Gastrocnemius medialis (tissue), 4 donors: ENCODE results near the gene RAD50. TPM values are rescaled to one million over a fixed set of nuclear protein-coding genes. Genes with fewer than 3 reads are reported as not detected.

Experiments
- ATAC-seq, 2 donors: fragments of 150-250 bp; one replicate each; pipeline ENCODE4 v1.9.1; 2016
- DNase-seq, 2 donors: peaks; one replicate each; pipeline ENCODE4 v3.0.0-alpha.2; 2019
- H3K27ac ChIP-seq, 4 donors: fragments of 200-600 bp; sonication (generic); 1 replicate in 1 of 4; 2 replicates in 3 of 4; pipeline ENCODE4 v1.5.1; 2016 to 2018; ENCODE audit warnings: mild to moderate bottlenecking in 2 of 4, moderate library complexity in 1 of 4
- H3K27me3 ChIP-seq, 3 donors: fragments of 200-600 bp; sonication (generic) in 2 of 3; 1 replicate in 1 of 3; 2 replicates in 2 of 3; pipeline versions ENCODE4 v1.5.1 to v1.6.0; 2016 to 2019; ENCODE audit warnings: mild to moderate bottlenecking in 1 of 3, moderate library complexity in 1 of 3
- H3K36me3 ChIP-seq, 2 donors: fragments of 200-600 bp; sonication (generic) in 1 of 2; one replicate each; pipeline ENCODE4 v1.5.1; 2017 to 2018
- H3K4me1 ChIP-seq, 2 donors: fragments of 200-600 bp; sonication (generic) in 1 of 2; one replicate each; pipeline ENCODE4 v1.5.1; 2016 to 2017; ENCODE audit warnings: mild to moderate bottlenecking in 2 of 2
- H3K4me3 ChIP-seq, 4 donors: fragments of 200-600 bp; sonication (generic) in 3 of 4; 1 replicate in 1 of 4; 2 replicates in 3 of 4; pipeline ENCODE4 v1.5.1; 2016 to 2019; ENCODE audit warnings: mild to moderate bottlenecking in 2 of 4
- H3K9me3 ChIP-seq, 3 donors: fragments of 200-600 bp; sonication (generic) in 2 of 3; 1 replicate in 1 of 3; 2 replicates in 2 of 3; pipeline ENCODE4 v1.5.1; 2016 to 2019
- CTCF ChIP-seq, 5 experiments: fragments of 450-650 bp in 3 of 5; fragments of 200-600 bp in 2 of 5; sonication (generic) in 2 of 5; IDR thresholded peaks in 4 of 5; conservative IDR thresholded peaks in 1 of 5; 1 replicate in 4 of 5; 2 replicates in 1 of 5; pipeline ENCODE4 v1.5.1; 2016 to 2019; ENCODE audit warnings: antibody characterized with exemption in 5 of 5, mild to moderate bottlenecking in 3 of 5, moderate library complexity in 3 of 5
- POLR2A ChIP-seq, 2 donors: fragments of 450-650 bp; IDR thresholded peaks; one replicate each; pipeline ENCODE4 v1.6.1; 2017; ENCODE audit warnings: antibody characterized with exemption in 2 of 2, mild to moderate bottlenecking in 2 of 2, moderate library complexity in 2 of 2
- in situ Hi-C, 4 donors: fragments of 200-750 bp; cut with MboI; loops; one replicate each; pipeline versions ENCODE4 v1.15.0 to v1.8.0; 2017; ENCODE audit warnings: low sequenced_read_pairs in 4 of 4
- intact Hi-C: fragments of 100-400 bp; cut with DNase I; formaldehyde crosslinking; loops from one replicate; pipeline ENCODE4 v1.15.1; 2023; ENCODE audit warnings: low total_unique reads
- total RNA-seq, 4 donors: library from RNA; depleted of rRNA; stranded (reverse); fragments of >200 nt; gene quantifications; one replicate each; pipeline versions ENCODE4 v1.1.0 to v1.2.3, GENCODE V29; 2016

RAD50 gene
- total RNA-seq, 4 donors from 2014 or later, result 18.9 to 29.1 (median 22.0) TPM

GRCh38 chr5:132671000-132671399 is 114.2 kb downstream of the RAD50 start:
- in situ Hi-C loops, result no loop called here
- Histone ChIP-seq H3K4me1 (no peaks in the 10 kb centered on the region), H3K4me3 (no peak overlapping the region), H3K9me3 (no peaks in the 10 kb centered on the region), H3K27me3 (no peaks in the 10 kb centered on the region), H3K36me3 (no peaks in the 10 kb centered on the region), H3K27ac (no peak overlapping the region)
- intact Hi-C loops, result no loop called here
- ATAC-seq (no peak), DNase-seq (no peak)
- TF ChIP-seq POLR2A (IDR thresholded peaks at IDR 0.05) (no peak), CTCF (IDR thresholded peaks at IDR 0.05 in 4 of 5, conservative IDR thresholded peaks at IDR 0.05 in 1 of 5) (no peak)

- no peaks in the 10 kb centered on the region for H3K4me1 ChIP-seq
- H3K27ac ChIP-seq, result no peak overlapping the region
- H3K36me3 ChIP-seq, result no peaks in the 10 kb centered on the region
- in situ Hi-C loops, result no loop called here
- no peak for DNase-seq
- H3K4me3 ChIP-seq, result no peak overlapping the region
- intact Hi-C loops, result no loop called here
- no peaks in the 10 kb centered on the region for H3K27me3 ChIP-seq
- H3K9me3 ChIP-seq, result no peaks in the 10 kb centered on the region
- TF ChIP-seq CTCF (IDR thresholded peaks at IDR 0.05 in 4 of 5, conservative IDR thresholded peaks at IDR 0.05 in 1 of 5) (no peak), POLR2A (IDR thresholded peaks at IDR 0.05) (no peak)
- no peak for ATAC-seq
These were observed 116.7 kb downstream of the RAD50 start for GRCh38 chr5:132673488-132673887.

GRCh38 chr5:132673939-132674630 is 117.3 kb downstream of the RAD50 start, which contains the start of gene IL4:
IL4 (plus strand) TSS chr5:132673989; CDS start chr5:132674051, 62 bp downstream.
- Histone ChIP-seq H3K4me3 (no peak within 1 kb of the TSS), H3K4me1 (no peaks in the 10 kb centered on the region), H3K9me3 (no peaks in the 10 kb centered on the region), H3K36me3 (no peaks in the 10 kb centered on the region), H3K27ac (no peak within 1 kb of the TSS), H3K27me3 (no peaks in the 10 kb centered on the region)
- TF ChIP-seq POLR2A (IDR thresholded peaks at IDR 0.05) (no peak), CTCF (IDR thresholded peaks at IDR 0.05 in 4 of 5, conservative IDR thresholded peaks at IDR 0.05 in 1 of 5) (no peak)
- intact Hi-C loops (no loop called here), in situ Hi-C loops (no loop called here)
- DNase-seq (no peak), ATAC-seq (no peak)

- Histone ChIP-seq H3K9me3 (no peaks in the 10 kb centered on the region), H3K27me3 (no peaks in the 10 kb centered on the region), H3K4me1 (no peaks in the 10 kb centered on the region), H3K4me3 (no peak overlapping the region), H3K36me3 (no peaks in the 10 kb centered on the region), H3K27ac (no peak overlapping the region)
- no peak for DNase-seq
- in situ Hi-C loops, result no loop called here
- no peak for ATAC-seq
- intact Hi-C loops, result no loop called here
- TF ChIP-seq CTCF (IDR thresholded peaks at IDR 0.05 in 4 of 5, conservative IDR thresholded peaks at IDR 0.05 in 1 of 5) (no peak), POLR2A (IDR thresholded peaks at IDR 0.05) (no peak)
These were observed 118.1 kb downstream of the RAD50 start for GRCh38 chr5:132674671-132675506.
